Measurements from ENCODE around the gene SLC7A1.

- TF ChIP-seq CTCF (IDR thresholded peaks at IDR 0.05; ENCODE audit: extremely low read depth in 1 of 2, insufficient read depth in 1 of 2, low read depth in 1 of 2, low read length in 2 of 2) (no peak), MAX (IDR thresholded peaks at IDR 0.05; ENCODE audit: insufficient read depth, insufficient read length) (no peak), POLR2A (IDR thresholded peaks at IDR 0.05; ENCODE audit: low read depth, low read length) (no peak), EZH2 (IDR thresholded peaks at IDR 0.05; ENCODE audit: borderline replicate concordance, low read depth, low read length, severe bottlenecking) (no peak), JUN (IDR thresholded peaks at IDR 0.05; ENCODE audit: borderline replicate concordance, insufficient read depth, insufficient read length, low read depth) (no peak), GATA2 (IDR thresholded peaks at IDR 0.05; ENCODE audit: insufficient read depth, insufficient read length, low read depth, low read length) (no peak), POLR2AphosphoS5 (IDR thresholded peaks at IDR 0.05; ENCODE audit: insufficient read depth, low read depth, low read length) (no peak), MYC (IDR thresholded peaks at IDR 0.05; ENCODE audit: low read depth, low read length) (no peak), FOS (IDR thresholded peaks at IDR 0.05; ENCODE audit: borderline replicate concordance, insufficient read depth, low read length) (no peak)
These were observed 78.6 kb downstream of the SLC7A1 start for GRCh38 chr13:29516880-29517279.

Measured in endothelial cell of umbilical vein (primary cell).